ENCODE results near the gene LIPA.

Gene LIPA

GRCh38 chr10:89242840-89243568, 8.6 kb downstream of the LIPA start:
- DNase-seq (ENCODE audit: insufficient read length, low spot score) (no peak), FAIRE-seq (peak; percentile 63)
- TF ChIP-seq POLR2AphosphoS5 (IDR thresholded peaks at IDR 0.05; ENCODE audit: low read depth, low read length) (no peak), PAX5 (IDR thresholded peaks at IDR 0.05; ENCODE audit: insufficient read depth, low read length, severe bottlenecking) (no peak), TAF1 (IDR thresholded peaks at IDR 0.05; ENCODE audit: low read depth, low read length) (no peak), POU2F2 (IDR thresholded peaks at IDR 0.05; ENCODE audit: low read depth, low read length) (no peak), SPI1 (IDR thresholded peaks at IDR 0.05; ENCODE audit: low read depth, low read length) (peak; percentile 80), POLR2A (IDR thresholded peaks at IDR 0.05; ENCODE audit: low read depth, low read length) (no peak)

- TF ChIP-seq SPI1 (IDR thresholded peaks at IDR 0.05; ENCODE audit: low read depth, low read length) (no peak), PAX5 (IDR thresholded peaks at IDR 0.05; ENCODE audit: insufficient read depth, low read length, severe bottlenecking) (no peak), POLR2AphosphoS5 (IDR thresholded peaks at IDR 0.05; ENCODE audit: low read depth, low read length) (no peak), POU2F2 (IDR thresholded peaks at IDR 0.05; ENCODE audit: low read depth, low read length) (no peak), TAF1 (IDR thresholded peaks at IDR 0.05; ENCODE audit: low read depth, low read length) (no peak), POLR2A (IDR thresholded peaks at IDR 0.05; ENCODE audit: low read depth, low read length) (no peak)
- no peak for FAIRE-seq
- no peak for DNase-seq (ENCODE audit: insufficient read length, low spot score)
Measured at GRCh38 chr10:89242345-89242684, 9.3 kb downstream of the LIPA start.

GRCh38 chr10:89241486-89242344, 9.9 kb downstream of the LIPA start:
- no peak for DNase-seq (ENCODE audit: insufficient read length, low spot score)
- TF ChIP-seq PAX5 (IDR thresholded peaks at IDR 0.05; ENCODE audit: insufficient read depth, low read length, severe bottlenecking) (no peak), SPI1 (IDR thresholded peaks at IDR 0.05; ENCODE audit: low read depth, low read length) (0 out of 2 replicates have a peak, but pooled peaks have one; percentile 11), TAF1 (IDR thresholded peaks at IDR 0.05; ENCODE audit: low read depth, low read length) (no peak), POLR2AphosphoS5 (IDR thresholded peaks at IDR 0.05; ENCODE audit: low read depth, low read length) (no peak), POU2F2 (IDR thresholded peaks at IDR 0.05; ENCODE audit: low read depth, low read length) (no peak), POLR2A (IDR thresholded peaks at IDR 0.05; ENCODE audit: low read depth, low read length) (no peak)
- peak; percentile 81 for FAIRE-seq

- TF ChIP-seq POLR2A (IDR thresholded peaks at IDR 0.05; ENCODE audit: low read depth, low read length) (no peak), POLR2AphosphoS5 (IDR thresholded peaks at IDR 0.05; ENCODE audit: low read depth, low read length) (no peak), PAX5 (IDR thresholded peaks at IDR 0.05; ENCODE audit: insufficient read depth, low read length, severe bottlenecking) (no peak), TAF1 (IDR thresholded peaks at IDR 0.05; ENCODE audit: low read depth, low read length) (no peak), POU2F2 (IDR thresholded peaks at IDR 0.05; ENCODE audit: low read depth, low read length) (no peak), SPI1 (IDR thresholded peaks at IDR 0.05; ENCODE audit: low read depth, low read length) (no peak)
- peak; percentile 40 for FAIRE-seq
- DNase-seq (ENCODE audit: insufficient read length, low spot score): no peak
Measured at GRCh38 chr10:89241026-89241425, 10.5 kb downstream of the LIPA start.

GRCh38 chr10:89240519-89240918, 11.1 kb downstream of the LIPA start:
- no peak for TF ChIP-seq POLR2A (IDR thresholded peaks at IDR 0.05; ENCODE audit: low read depth, low read length)
- no peak for TF ChIP-seq POLR2AphosphoS5 (IDR thresholded peaks at IDR 0.05; ENCODE audit: low read depth, low read length)
- TF ChIP-seq SPI1 (IDR thresholded peaks at IDR 0.05; ENCODE audit: low read depth, low read length): no peak
- TF ChIP-seq TAF1 (IDR thresholded peaks at IDR 0.05; ENCODE audit: low read depth, low read length): no peak
- no peak for TF ChIP-seq PAX5 (IDR thresholded peaks at IDR 0.05; ENCODE audit: insufficient read depth, low read length, severe bottlenecking)
- no peak for TF ChIP-seq POU2F2 (IDR thresholded peaks at IDR 0.05; ENCODE audit: low read depth, low read length)
- FAIRE-seq (no peak), DNase-seq (ENCODE audit: insufficient read length, low spot score) (no peak)

- FAIRE-seq (peak; percentile 31), DNase-seq (ENCODE audit: insufficient read length, low spot score) (no peak)
- TF ChIP-seq PAX5 (IDR thresholded peaks at IDR 0.05; ENCODE audit: insufficient read depth, low read length, severe bottlenecking): no peak
- TF ChIP-seq POLR2A (IDR thresholded peaks at IDR 0.05; ENCODE audit: low read depth, low read length): no peak
- TF ChIP-seq TAF1 (IDR thresholded peaks at IDR 0.05; ENCODE audit: low read depth, low read length): no peak
- no peak for TF ChIP-seq POLR2AphosphoS5 (IDR thresholded peaks at IDR 0.05; ENCODE audit: low read depth, low read length)
- no peak for TF ChIP-seq SPI1 (IDR thresholded peaks at IDR 0.05; ENCODE audit: low read depth, low read length)
Measured at GRCh38 chr10:89238956-89239644, 12.5 kb downstream of the LIPA start.

- TF ChIP-seq SPI1 (IDR thresholded peaks at IDR 0.05; ENCODE audit: low read depth, low read length) (no peak), POU2F2 (IDR thresholded peaks at IDR 0.05; ENCODE audit: low read depth, low read length) (no peak), POLR2A (IDR thresholded peaks at IDR 0.05; ENCODE audit: low read depth, low read length) (no peak), TAF1 (IDR thresholded peaks at IDR 0.05; ENCODE audit: low read depth, low read length) (no peak), POLR2AphosphoS5 (IDR thresholded peaks at IDR 0.05; ENCODE audit: low read depth, low read length) (no peak), PAX5 (IDR thresholded peaks at IDR 0.05; ENCODE audit: insufficient read depth, low read length, severe bottlenecking) (no peak)
- DNase-seq (ENCODE audit: insufficient read length, low spot score) (no peak), FAIRE-seq (no peak)
Measured at GRCh38 chr10:89237849-89238248, 13.7 kb downstream of the LIPA start.

- FAIRE-seq (no peak), DNase-seq (ENCODE audit: insufficient read length, low spot score) (no peak)
- TF ChIP-seq POU2F2 (IDR thresholded peaks at IDR 0.05; ENCODE audit: low read depth, low read length): no peak
- TF ChIP-seq SPI1 (IDR thresholded peaks at IDR 0.05; ENCODE audit: low read depth, low read length): no peak
- no peak for TF ChIP-seq POLR2AphosphoS5 (IDR thresholded peaks at IDR 0.05; ENCODE audit: low read depth, low read length)
- no peak for TF ChIP-seq TAF1 (IDR thresholded peaks at IDR 0.05; ENCODE audit: low read depth, low read length)
- TF ChIP-seq POLR2A (IDR thresholded peaks at IDR 0.05; ENCODE audit: low read depth, low read length): no peak
Measured at GRCh38 chr10:89236226-89236797, 15.3 kb downstream of the LIPA start.
